ENCODE results near the gene ZNF578. TPM values are rescaled to one million over a fixed set of nuclear protein-coding genes. Genes with fewer than 3 reads are reported as not detected.
"Not testable (repeated sequence)": the region's sequence is repeated elsewhere in the genome, so short reads cannot be mapped to it uniquely, and the experiment has no call there.

ZNF578 gene
- total RNA-seq, 1 experiment from 2014 or later = not detected

- Mint-ChIP-seq H3K27ac (ENCODE audit: unreplicated experiment) (no peak overlapping the region), H3K4me1 (ENCODE audit: low read depth, unreplicated experiment) (no peaks in the 10 kb centered on the region), H3K9me3 (ENCODE audit: low read depth, unreplicated experiment) (peaks cover 28% of the 10 kb centered on the region), H3K27me3 (ENCODE audit: unreplicated experiment) (no peaks in the 10 kb centered on the region), H3K4me3 (ENCODE audit: low read depth, unreplicated experiment) (no peak overlapping the region), H3K36me3 (ENCODE audit: insufficient read depth, unreplicated experiment) (no peaks in the 10 kb centered on the region)
- no peak for DNase-seq
- no TSS peak for BruUV-seq (replicated peaks)
- no peak for TF ChIP-seq CTCF (IDR thresholded peaks at IDR 0.05; ENCODE audit: unreplicated experiment)
- CTCF ChIA-PET = no interaction called here
- intact Hi-C loops (cut with micrococcal nuclease; ENCODE audit: unreplicated experiment) = no loop called here
These were observed 20.4 kb downstream of the ZNF578 start for GRCh38 chr19:52473655-52474350.

GRCh38 chr19:52474351-52475127, 21.2 kb downstream of the ZNF578 start:
- intact Hi-C loops (cut with micrococcal nuclease; ENCODE audit: unreplicated experiment) = no loop called here
- no peak for TF ChIP-seq CTCF (IDR thresholded peaks at IDR 0.05; ENCODE audit: unreplicated experiment)
- Mint-ChIP-seq H3K27me3 (ENCODE audit: unreplicated experiment) (no peaks in the 10 kb centered on the region), H3K27ac (ENCODE audit: unreplicated experiment) (no peak overlapping the region), H3K4me3 (ENCODE audit: low read depth, unreplicated experiment) (no peak overlapping the region), H3K9me3 (ENCODE audit: low read depth, unreplicated experiment) (peaks cover 28% of the 10 kb centered on the region), H3K36me3 (ENCODE audit: insufficient read depth, unreplicated experiment) (no peaks in the 10 kb centered on the region), H3K4me1 (ENCODE audit: low read depth, unreplicated experiment) (no peaks in the 10 kb centered on the region)
- CTCF ChIA-PET = no interaction called here
- BruUV-seq (replicated peaks) = no TSS peak
- no peak for DNase-seq

DNA sequence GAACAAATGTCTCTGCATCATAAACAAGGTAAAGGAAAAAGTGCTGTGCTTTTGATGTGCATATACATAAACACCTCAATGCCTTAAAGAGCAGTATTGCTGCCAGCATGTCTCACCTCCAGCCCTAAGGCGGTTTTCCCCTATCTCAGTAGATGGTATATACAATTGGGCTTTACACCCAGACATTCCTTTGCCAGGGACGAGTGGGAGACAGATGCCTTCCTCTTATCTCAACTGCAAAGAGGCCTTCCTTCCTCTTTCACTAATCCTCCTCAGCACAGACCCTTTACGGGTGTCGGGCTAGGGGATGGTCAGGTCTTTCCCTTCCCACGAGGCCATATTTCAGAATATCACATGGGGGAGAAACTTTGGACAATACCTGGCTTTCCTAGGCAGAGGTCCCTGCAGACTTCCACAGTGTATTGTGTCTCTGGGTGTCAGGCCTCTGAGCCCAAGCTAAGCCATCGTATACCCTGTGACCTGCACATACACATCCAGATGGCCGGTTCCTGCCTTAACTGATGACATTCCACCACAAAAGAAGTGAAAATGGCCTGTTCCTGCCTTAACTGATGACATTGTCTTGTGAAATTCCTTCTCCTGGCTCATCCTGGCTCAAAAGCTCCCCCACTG, 30.9 kb downstream of the ZNF578 start:
- BruUV-seq (replicated peaks); H3K36me3 Mint-ChIP-seq (ENCODE audit: insufficient read depth, unreplicated experiment); intact Hi-C loops (cut with micrococcal nuclease; ENCODE audit: unreplicated experiment); DNase-seq; H3K27ac Mint-ChIP-seq (ENCODE audit: unreplicated experiment); CTCF ChIA-PET; H3K27me3 Mint-ChIP-seq (ENCODE audit: unreplicated experiment); H3K4me1 Mint-ChIP-seq (ENCODE audit: low read depth, unreplicated experiment); H3K4me3 Mint-ChIP-seq (ENCODE audit: low read depth, unreplicated experiment): not testable (repeated sequence)
- peaks cover 13% of the 10 kb centered on the region for H3K9me3 Mint-ChIP-seq (ENCODE audit: low read depth, unreplicated experiment)

GRCh38 chr19:52485064-52485463, 31.7 kb downstream of the ZNF578 start:
- peaks cover 13% of the 10 kb centered on the region for H3K9me3 Mint-ChIP-seq (ENCODE audit: low read depth, unreplicated experiment)
- H3K36me3 Mint-ChIP-seq (ENCODE audit: insufficient read depth, unreplicated experiment); H3K4me1 Mint-ChIP-seq (ENCODE audit: low read depth, unreplicated experiment); CTCF ChIA-PET; H3K27ac Mint-ChIP-seq (ENCODE audit: unreplicated experiment); H3K27me3 Mint-ChIP-seq (ENCODE audit: unreplicated experiment); BruUV-seq (replicated peaks); H3K4me3 Mint-ChIP-seq (ENCODE audit: low read depth, unreplicated experiment); intact Hi-C loops (cut with micrococcal nuclease; ENCODE audit: unreplicated experiment); DNase-seq: not testable (repeated sequence)

GRCh38 chr19:52485561-52486240, 32.3 kb downstream of the ZNF578 start:
- H3K36me3 Mint-ChIP-seq (ENCODE audit: insufficient read depth, unreplicated experiment); H3K27me3 Mint-ChIP-seq (ENCODE audit: unreplicated experiment); H3K4me1 Mint-ChIP-seq (ENCODE audit: low read depth, unreplicated experiment); H3K4me3 Mint-ChIP-seq (ENCODE audit: low read depth, unreplicated experiment); CTCF ChIA-PET; DNase-seq; H3K27ac Mint-ChIP-seq (ENCODE audit: unreplicated experiment); BruUV-seq (replicated peaks); intact Hi-C loops (cut with micrococcal nuclease; ENCODE audit: unreplicated experiment): not testable (repeated sequence)
- H3K9me3 Mint-ChIP-seq (ENCODE audit: low read depth, unreplicated experiment) = peaks cover 13% of the 10 kb centered on the region

Measured in Calu3 (cell line).